GM12801 (cell line): ENCODE results near the gene ENDOG.

Experiments
- TF ChIP-seq, protein P1 (sequence below): IDR thresholded peaks from one replicate; pipeline ENCODE4 v1.5.1; 2011; ENCODE audit warnings: control low read depth; ENCODE audit not compliant: insufficient read length; ENCODE audit errors: extremely low read depth

ENDOG gene

DNA sequence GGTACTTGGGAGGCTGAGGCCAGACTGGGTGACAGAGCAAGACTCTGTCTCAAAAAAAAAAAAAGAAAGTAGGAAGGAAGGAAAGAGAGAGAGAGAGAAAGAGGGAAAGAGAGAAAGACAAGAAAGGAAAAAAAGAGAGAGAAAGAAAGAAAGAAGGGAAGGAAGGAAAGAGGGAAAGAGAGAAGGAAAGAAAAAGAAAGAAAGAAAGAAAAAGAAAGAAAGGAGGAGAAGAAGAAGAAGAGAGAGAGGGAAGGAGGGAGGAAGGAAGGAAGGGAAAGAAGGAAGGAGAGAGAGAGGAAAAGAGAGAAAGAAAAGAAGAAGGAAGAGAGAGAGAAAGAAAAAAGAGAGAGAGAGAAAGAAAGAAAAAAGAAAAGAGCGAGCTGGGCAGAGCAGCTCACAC is 43.5 kb upstream of the ENDOG start:
- TF ChIP-seq, protein P1, sequence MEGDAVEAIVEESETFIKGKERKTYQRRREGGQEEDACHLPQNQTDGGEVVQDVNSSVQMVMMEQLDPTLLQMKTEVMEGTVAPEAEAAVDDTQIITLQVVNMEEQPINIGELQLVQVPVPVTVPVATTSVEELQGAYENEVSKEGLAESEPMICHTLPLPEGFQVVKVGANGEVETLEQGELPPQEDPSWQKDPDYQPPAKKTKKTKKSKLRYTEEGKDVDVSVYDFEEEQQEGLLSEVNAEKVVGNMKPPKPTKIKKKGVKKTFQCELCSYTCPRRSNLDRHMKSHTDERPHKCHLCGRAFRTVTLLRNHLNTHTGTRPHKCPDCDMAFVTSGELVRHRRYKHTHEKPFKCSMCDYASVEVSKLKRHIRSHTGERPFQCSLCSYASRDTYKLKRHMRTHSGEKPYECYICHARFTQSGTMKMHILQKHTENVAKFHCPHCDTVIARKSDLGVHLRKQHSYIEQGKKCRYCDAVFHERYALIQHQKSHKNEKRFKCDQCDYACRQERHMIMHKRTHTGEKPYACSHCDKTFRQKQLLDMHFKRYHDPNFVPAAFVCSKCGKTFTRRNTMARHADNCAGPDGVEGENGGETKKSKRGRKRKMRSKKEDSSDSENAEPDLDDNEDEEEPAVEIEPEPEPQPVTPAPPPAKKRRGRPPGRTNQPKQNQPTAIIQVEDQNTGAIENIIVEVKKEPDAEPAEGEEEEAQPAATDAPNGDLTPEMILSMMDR = no peak

DNA sequence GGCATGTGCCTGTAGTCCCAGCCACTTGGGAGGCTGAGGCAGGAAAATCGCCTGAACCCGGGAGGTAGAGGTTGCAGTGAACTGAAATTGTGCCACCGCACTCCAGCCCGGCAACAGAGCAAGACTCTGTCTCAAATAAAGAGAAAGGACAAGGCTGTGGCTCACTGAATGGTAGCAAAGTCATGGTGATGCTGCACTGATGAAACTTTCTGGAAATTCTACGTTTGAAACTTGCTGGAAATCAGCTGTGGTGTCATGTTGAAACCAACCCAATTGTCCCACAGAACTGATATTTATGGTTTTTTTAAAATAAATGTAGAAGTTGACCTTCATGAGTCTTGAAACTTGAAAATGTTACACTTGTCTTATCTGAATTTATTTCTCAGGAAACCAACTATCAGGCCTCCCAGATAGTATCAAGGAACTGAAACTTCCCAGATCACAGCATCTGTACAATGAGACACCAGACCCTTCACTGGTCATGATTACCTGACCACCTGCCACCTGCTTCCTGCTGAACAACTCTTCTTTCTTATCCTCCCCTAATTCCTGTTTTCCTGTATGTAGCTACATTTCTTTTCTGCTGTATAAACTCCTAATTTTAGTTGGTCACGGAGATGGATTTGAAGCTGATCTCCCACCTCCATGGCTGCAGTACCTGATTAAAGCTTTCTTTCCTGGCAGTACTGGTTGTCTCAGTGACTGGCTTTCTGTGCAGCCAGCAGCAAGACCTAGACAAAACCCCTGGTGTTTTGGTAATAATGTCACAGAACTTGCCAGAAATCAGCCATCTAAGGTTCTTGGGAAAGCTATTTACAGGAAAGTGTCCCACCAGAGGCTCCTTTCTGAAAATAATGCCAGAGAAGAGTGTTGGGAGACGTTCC is 36.9 kb upstream of the ENDOG start:
- TF ChIP-seq, protein P1 = no peak

- TF ChIP-seq, protein P1 = no peak
These were observed 35.6 kb upstream of the ENDOG start for GRCh38 chr9:128782669-128783068.

GRCh38 chr9:128785427-128785826 is 32.9 kb upstream of the ENDOG start:
- TF ChIP-seq, protein P1 = no peak

DNA sequence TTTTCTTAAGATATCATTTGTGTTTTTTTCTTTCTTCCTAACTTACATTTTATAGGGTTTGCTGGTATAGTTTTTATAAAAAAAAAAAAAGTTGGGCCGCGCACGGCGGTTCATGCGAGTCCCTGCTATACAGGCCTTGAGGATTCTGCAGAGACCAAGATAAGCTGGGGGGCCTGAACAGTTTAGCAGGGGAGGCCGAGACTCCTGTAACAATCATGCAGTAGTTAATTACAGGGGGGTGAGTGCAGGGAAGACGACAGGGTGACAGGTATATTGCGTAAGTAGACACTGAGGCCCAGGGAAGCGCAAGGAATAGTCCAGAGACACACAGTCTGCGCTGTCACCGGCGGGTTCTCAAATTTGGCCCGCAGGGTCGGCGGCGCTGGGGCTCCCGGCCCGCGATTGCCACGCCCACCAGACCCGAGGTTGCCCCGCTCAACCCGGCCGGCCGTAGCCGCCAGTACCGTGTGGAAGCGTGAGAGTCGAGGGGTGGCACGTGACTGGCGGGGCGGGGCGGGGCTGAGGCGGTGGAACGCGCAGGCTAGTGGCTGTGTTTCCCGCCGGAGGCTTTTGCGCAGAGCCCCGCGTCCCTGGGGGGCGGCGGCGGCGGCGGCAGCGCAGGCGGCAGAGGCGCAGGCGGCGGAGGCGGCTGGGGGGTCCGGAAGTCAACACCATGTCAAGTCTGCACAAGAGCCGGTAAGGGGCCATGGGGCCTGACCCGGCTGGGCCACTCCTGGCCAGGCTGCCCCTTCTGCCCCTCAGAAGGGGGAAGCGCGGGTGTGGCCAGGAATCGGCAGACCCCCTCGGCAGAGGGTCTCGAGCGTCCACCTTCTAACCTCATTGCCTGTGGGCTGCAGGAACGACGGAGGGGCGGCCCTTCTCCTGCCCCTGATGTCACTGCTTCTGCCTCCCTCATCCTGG is 31.4 kb upstream of the ENDOG start, which contains the start of gene TBC1D13:
Gene TBC1D13 (plus strand): TSS at position 573 of the 921 bp plus-strand sequence. CDS start 101 bp downstream, at position 674.
- TF ChIP-seq, protein P1 = no peak

DNA sequence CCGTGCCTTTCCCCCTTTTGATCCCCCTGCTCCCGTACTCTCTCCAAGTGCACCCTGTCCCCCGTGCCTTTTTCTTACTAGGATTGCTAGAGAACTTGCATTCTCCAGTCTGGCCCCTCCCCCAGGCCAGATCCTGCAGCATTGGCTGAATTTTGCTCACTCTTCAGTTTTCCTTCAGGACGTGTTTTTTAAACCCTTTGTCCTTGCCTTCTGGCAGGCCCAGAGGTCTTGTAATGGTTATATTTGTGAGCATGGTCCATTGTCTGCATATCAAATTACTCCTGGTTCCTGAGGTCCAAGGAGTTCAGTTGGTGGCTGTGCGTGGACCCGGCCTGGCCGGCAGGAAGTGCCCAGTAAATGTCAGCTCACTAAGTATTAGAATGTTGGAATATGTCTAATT is 30.6 kb upstream of the ENDOG start:
- TF ChIP-seq, protein P1 = no peak

DNA sequence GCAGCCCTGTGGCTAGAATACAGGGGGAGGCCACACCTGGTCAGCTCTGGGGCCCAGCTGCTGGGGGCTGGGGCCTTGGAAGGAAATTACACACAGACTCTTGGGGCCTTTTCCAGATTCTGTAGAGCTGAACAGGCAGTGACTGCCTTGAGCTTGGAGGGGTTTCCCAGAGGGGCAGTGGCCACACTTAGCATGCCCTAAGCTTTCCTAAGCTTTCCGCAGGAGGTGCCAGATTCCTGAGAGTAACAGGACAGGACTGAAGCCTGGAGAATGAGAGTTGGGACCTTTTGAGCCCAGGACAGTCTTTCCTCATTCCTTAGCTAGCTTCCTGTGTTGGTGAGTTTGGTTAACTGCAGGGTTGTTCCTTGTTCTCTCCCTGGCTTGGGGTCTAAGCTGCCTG is 29.9 kb upstream of the ENDOG start:
- TF ChIP-seq, protein P1 = no peak
